ENCODE data around the gene SRP14. TPM values are rescaled to one million over a fixed set of nuclear protein-coding genes. Genes with fewer than 3 reads are reported as not detected.
A peak's percentile ranks its signal among the peaks of the same experiment; 100 is the strongest.

SRP14 gene
- total and polyA plus RNA-seq, 9 donors = 155 to 451 (median 215) TPM

DNA sequence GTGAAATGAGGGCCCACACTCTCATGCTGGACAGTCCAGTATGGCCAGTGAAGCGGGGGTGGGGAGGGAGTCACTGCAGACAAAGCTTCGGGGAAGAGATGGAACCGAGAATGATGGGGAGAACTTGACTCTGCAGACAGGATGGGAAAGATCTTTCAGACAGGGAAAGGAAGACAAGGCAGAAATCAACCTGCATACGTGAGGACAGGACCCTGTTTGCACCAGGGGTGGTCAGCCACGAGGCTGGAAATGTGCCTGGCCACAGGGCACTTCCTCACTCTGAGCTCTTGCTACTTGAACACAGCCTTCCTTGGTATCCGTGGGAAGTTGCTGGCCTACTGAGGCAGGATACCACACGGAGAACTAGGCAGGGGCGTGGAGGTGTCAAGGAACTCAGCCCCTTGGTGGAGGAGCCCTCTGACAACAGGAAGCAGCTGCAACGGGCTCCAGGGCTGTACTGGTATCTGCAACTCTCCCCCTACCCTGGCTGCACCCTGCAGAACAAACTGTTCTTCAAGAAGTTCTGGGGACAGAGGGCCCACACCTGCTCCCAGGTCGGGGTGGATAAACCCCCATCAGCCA, 9.3 kb upstream of the SRP14 start:
- H3K36me3 ChIP-seq = no peaks in the 10 kb centered on the region
- peaks cover 19% of the 10 kb centered on the region for H3K4me1 ChIP-seq (ENCODE audit: insufficient read depth)
- no peak for TF ChIP-seq POLR2A (IDR thresholded peaks at IDR 0.05)
- no peak for TF ChIP-seq EP300 (IDR thresholded peaks at IDR 0.05)
- TF ChIP-seq, protein P1, sequence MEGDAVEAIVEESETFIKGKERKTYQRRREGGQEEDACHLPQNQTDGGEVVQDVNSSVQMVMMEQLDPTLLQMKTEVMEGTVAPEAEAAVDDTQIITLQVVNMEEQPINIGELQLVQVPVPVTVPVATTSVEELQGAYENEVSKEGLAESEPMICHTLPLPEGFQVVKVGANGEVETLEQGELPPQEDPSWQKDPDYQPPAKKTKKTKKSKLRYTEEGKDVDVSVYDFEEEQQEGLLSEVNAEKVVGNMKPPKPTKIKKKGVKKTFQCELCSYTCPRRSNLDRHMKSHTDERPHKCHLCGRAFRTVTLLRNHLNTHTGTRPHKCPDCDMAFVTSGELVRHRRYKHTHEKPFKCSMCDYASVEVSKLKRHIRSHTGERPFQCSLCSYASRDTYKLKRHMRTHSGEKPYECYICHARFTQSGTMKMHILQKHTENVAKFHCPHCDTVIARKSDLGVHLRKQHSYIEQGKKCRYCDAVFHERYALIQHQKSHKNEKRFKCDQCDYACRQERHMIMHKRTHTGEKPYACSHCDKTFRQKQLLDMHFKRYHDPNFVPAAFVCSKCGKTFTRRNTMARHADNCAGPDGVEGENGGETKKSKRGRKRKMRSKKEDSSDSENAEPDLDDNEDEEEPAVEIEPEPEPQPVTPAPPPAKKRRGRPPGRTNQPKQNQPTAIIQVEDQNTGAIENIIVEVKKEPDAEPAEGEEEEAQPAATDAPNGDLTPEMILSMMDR (IDR thresholded peaks at IDR 0.05) = no peak
- intact Hi-C loops (cut with DNase I) = loop anchor here in 3 of 4 donors (5.0 to 10.0 kb wide), 6 partner anchors 59 to 376 kb away; partner anchors contain the start of genes BMF (in 1 of the 3) and BUB1B (in 1 of the 3)
- H3K9me3 ChIP-seq = no peaks in the 10 kb centered on the region
- H3K4me3 ChIP-seq = no peak overlapping the region
- no peaks in the 10 kb centered on the region for H3K27me3 ChIP-seq
- 51 to 57% (median 52%) methylated on average over 10 of the region's 10 CpGs for WGBS, 3 donors
- H3K27ac ChIP-seq = peak overlapping the region in 1 of 2 donors; percentile 5
- DNase-seq = no peak

DNA sequence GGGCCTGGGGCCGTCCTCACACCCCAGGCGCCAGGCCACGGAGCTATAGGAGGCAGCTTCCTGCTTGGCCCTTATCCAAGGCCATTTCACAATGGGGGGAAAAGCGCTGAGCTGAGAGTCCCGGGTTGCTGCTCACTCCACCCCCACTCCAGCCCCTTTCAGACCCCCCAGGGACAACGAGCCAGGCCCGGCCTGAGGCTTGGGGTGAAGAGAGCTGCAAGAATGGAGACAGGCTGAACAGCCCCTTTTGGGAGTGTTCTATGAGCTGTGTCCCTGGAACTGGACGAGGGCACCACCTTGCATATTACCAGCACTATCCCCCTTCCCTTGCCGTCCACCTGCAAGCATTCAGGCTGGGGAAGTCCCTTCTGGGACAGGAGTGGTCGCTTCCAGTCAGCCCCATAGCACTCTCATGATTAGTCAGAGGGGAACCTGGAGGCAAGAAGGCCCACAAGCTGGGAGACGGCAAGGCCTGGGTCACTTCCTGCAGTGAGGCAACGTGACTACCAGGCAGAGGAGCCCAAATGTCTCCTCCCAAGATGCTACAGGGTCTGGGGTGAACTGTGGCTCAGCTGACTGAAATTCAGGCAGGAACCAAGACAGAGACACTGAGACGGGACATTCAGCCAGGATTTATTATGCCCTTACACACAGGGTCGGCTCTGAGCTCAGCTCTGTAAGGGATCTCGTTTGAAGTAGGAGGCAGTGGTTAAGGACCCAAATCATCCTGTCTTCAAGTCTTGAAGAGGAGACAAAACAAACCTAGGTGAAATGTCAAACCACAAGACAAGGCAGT, 8.6 kb upstream of the SRP14 start:
- Histone ChIP-seq H3K36me3 (no peaks in the 10 kb centered on the region), H3K27me3 (no peaks in the 10 kb centered on the region), H3K27ac (peak overlapping the region; percentile 5 to 31), H3K4me3 (no peak overlapping the region), H3K4me1 (ENCODE audit: insufficient read depth) (peaks cover 19% of the 10 kb centered on the region), H3K9me3 (no peaks in the 10 kb centered on the region)
- TF ChIP-seq POLR2A (IDR thresholded peaks at IDR 0.05) (no peak), EP300 (IDR thresholded peaks at IDR 0.05) (no peak)
- TF ChIP-seq, protein P1 (IDR thresholded peaks at IDR 0.05) = no peak
- peak in 4 of 5 donors; percentile 32 to 57 (median 47) for DNase-seq
- intact Hi-C loops (cut with DNase I) = loop anchor here in 3 of 4 donors (5.0 to 10.0 kb wide), 6 partner anchors 60 to 377 kb away; partner anchors contain the start of genes BMF (in 1 of the 3) and BUB1B (in 1 of the 3)
- WGBS, 3 donors = 30 to 42% (median 36%) methylated on average over 15 of the region's 15 CpGs

DNA sequence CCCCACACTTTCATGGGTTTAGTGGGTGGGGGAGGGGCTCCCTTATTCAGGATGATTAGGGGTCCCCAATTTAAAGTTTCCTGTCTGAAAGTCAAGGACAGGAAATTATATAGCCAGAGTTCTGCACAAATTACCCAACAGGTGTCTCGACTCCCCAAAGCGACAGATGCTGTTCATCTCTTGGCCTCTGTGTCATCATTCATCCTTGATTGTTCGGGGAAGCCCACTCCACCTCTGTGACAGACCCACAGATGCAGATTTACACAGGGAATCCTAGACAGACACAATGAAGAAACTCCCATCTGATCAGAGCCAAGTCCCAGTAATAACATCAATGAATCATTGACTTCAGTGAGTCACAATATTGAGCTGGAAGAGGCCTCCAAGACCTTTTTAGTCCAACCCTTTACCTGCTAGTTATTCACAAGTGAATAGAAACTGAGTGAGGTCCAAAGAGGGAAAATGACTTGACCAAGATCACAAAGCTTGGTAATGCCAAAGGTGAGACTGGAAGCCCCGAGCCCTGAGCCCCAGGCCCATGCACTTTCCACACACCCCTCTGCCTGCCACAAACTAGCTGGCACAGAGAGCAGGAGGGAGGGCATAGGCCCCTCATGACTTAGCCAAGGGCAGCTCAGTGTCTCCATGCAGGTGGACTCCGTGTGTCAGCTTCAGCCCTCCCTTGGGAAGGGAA, 7.9 kb upstream of the SRP14 start:
- no peak for DNase-seq
- Histone ChIP-seq H3K4me1 (ENCODE audit: insufficient read depth) (peaks cover 19% of the 10 kb centered on the region), H3K36me3 (no peaks in the 10 kb centered on the region), H3K4me3 (no peak overlapping the region), H3K27me3 (no peaks in the 10 kb centered on the region), H3K27ac (peak overlapping the region; percentile 5 to 31), H3K9me3 (no peaks in the 10 kb centered on the region)
- intact Hi-C loops (cut with DNase I) = loop anchor here in 3 of 4 donors (5.0 to 10.0 kb wide), 6 partner anchors 60 to 378 kb away; partner anchors contain the start of genes BMF (in 1 of the 3) and BUB1B (in 1 of the 3)
- TF ChIP-seq, protein P1 (IDR thresholded peaks at IDR 0.05) = no peak
- TF ChIP-seq EP300 (IDR thresholded peaks at IDR 0.05) = no peak
- TF ChIP-seq POLR2A (IDR thresholded peaks at IDR 0.05) = no peak
- WGBS, 3 donors = 73 to 77% (median 76%) methylated on average over 5 of the region's 5 CpGs

DNA sequence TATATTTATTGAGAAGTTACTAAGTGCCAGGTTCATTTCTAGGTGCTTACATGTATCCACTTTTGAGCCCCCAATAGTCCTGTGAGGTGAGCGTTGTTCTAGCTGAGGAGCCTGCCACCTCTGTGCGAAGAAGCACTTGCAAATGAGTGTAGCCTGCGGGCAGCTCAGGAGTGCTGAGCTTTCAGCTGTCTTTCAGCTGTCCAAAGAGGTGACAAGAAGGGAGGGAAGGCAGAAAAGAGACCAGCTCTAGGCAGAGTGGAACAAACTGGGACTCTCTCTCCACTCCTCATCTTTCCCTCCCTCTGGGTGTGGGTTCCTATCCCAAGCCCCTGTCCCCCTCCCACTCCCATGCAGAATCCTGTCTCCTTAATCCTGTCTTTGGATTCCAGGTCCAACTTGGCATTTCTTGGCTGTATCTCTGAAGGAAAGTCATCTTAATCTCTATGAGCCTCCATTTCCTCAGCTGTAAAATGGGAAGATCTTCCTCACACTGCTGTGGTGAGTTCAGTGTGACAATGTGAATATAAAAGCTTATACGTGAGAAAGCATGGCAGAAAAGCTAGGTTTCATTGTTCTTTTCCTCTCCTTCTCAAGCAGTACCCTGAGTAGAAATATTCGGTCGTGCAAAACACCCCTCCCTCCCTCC, 6.7 kb upstream of the SRP14 start:
- no peak for TF ChIP-seq EP300 (IDR thresholded peaks at IDR 0.05)
- Histone ChIP-seq H3K27me3 (no peaks in the 10 kb centered on the region), H3K36me3 (no peaks in the 10 kb centered on the region), H3K27ac (peak overlapping the region in 1 of 2 donors; percentile 59), H3K4me3 (no peak overlapping the region), H3K9me3 (no peaks in the 10 kb centered on the region), H3K4me1 (ENCODE audit: insufficient read depth) (peaks cover 14% of the 10 kb centered on the region)
- DNase-seq = no peak
- WGBS, 3 donors = 77 to 83% (median 77%) methylated on average over 6 of the region's 6 CpGs
- intact Hi-C loops (cut with DNase I) = loop anchor here (2.0 to 10.0 kb wide), 8 partner anchors 62 to 379 kb away; partner anchors contain the start of genes BMF (in 2 of the 4) and BUB1B (in 1 of the 4)
